Activated T-helper 1 cell treated with Interleukin-2 at 50 U/mL for 16 hours (primary cell): ENCODE measurements around the gene MAGEB5.
"Not testable (repeated sequence)": the region's sequence is repeated elsewhere in the genome, so short reads cannot be mapped to it uniquely, and the experiment has no call there.

ENCODE experiments used
- DNase-seq: peaks from one replicate; pipeline ENCODE4 v3.0.0-alpha.2; 2020; ENCODE audit warnings: low read depth

MAGEB5 gene, protein sequence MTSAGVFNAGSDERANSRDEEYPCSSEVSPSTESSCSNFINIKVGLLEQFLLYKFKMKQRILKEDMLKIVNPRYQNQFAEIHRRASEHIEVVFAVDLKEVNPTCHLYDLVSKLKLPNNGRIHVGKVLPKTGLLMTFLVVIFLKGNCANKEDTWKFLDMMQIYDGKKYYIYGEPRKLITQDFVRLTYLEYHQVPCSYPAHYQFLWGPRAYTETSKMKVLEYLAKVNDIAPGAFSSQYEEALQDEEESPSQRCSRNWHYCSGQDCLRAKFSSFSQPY

DNA sequence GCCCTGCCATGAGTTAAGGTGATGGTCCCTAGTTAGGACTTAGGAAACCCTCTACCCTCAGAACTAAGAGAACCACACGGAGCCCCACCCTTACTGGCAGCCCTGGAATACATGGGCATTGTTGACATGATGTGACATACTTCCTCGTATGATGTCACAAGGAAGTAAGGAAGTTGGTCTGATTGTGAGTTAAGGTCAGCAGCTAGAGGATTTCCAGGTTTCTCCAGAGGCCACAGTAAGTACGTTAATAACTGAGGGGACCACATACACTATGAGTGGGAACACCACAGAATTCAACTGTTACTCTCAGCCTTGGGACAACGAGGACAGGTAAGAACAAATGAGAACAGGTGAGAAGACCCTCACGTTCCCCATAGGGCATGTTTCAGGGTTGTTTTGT, at the start of gene MAGEB5:
Gene MAGEB5, plus strand, starts transcription at position 301 of the 400 bp plus-strand sequence. CDS start 1,133 bp downstream, outside the sequence.
- DNase-seq = no peak

DNA sequence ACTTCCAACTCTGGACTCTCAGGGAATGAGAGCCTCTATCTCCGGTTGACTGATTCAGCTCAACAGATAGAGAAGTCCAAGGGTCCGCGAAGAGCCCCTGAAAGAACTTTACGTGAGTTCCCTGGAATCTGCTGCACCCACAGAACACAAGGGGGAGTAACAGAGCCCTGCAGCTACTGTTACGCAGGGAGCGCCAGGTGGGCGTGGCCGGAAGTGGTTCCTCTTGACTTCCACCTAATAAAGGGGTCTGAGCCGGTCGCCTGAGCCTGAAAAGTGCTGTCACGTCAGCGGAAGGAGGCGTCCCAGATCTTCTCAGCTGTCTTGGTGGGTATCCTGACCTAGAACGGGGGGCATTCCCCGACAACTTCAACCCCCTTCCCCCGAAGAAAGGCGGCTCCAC, 23.8 kb upstream of the MAGEB5 start, which contains the start of gene MAGEB6:
Gene MAGEB6, plus strand, starts transcription at position 237 of the 400 bp plus-strand sequence. CDS start 1,407 bp downstream, outside the sequence.
- DNase-seq = no peak

DNA sequence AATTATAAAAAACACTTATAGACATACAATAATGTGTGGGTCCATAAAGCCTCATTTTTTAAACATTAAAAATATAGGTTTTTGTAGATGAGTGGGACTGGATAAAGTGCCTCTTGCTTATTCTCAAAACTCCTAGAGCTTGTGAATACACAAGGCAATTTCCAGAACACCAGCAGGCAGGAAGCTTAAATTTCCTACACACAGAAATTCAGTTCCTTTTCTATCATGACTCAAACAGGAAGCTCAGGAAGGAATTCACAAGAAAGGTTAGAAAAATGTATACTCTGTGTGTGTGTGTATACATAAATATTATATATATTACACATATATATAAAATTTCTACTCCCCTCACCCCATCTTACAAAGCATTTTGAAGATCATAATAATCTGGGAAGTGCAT, 12.4 kb upstream of the MAGEB5 start:
- DNase-seq = no peak

DNA sequence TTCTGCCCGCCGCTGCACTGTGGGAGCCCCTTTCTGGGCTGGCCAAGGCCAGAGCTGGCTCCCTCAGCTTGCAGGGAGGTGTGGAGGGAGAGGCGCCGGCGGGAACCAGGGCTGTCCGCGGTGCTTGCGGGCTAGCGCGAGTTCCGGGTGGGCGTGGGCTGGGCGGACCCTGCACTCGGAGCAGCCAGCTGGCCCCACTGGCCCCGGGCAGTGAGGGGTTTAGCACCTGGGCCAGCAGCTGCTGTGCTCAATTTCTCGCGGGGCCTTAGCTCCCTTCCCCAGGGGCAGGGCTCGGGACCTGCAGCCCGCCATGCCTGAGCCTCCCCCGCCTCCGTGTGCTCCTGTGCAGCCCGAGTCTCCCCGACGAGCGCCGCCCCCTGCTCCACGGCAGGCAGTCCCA, 11.3 kb upstream of the MAGEB5 start:
- not testable (repeated sequence) for DNase-seq

DNA sequence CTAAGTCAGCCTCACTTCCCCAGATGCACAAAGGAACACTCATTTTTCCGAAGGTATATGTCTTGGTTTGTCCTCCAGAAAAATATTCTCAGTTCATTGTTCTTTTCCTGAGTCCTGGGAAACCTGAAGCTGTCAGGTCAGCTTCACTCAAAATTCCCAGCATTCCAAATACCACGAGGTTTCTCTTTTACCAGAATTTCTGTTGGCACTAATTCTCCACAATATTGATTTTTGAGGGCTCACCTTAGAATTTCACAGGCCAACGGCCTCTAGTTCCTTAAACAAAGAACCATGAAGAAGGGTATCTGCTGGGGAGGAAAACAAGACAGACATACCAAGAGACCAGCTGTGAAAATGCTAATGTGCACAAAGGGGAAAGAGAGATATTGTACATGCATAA, 8.0 kb upstream of the MAGEB5 start:
- DNase-seq = no peak

DNA sequence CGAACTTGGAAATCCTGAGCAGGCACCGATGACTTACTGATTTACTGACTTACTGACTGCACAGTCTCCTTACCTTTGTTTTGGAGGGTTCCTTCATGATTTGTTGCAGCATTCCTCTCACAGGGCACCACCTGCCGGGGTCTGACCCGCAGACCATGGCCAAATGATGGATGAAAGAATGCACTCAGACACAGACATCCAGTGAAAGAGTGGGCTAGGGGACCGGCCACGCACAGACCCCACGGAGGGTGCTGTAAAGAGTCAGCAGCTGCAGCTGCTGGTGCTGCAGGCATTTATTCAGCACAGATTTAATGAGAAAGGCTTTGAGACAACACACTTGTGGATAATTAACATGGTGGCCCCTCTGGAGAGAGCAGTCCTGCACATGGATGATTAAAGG, 3.4 kb downstream of the MAGEB5 start:
- DNase-seq = no peak

DNA sequence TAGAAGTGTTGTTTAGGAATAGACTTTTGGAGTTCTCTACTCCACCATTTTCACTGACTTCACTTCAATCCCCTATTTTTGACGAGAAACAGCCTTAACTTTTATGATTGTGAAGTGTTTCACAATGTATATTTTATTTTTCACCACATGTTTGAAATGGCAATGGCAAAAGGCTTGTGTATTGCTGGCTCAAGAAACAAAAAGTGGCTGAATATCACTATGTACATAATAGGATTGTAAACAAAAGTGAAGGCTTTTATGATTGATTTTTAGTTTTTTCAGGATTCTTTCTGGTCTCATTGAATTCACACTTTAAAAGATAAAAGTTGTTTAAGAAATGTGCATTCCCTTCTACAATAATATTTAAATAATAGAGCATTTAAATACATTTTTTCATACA, 18.2 kb downstream of the MAGEB5 start:
- no peak for DNase-seq

DNA sequence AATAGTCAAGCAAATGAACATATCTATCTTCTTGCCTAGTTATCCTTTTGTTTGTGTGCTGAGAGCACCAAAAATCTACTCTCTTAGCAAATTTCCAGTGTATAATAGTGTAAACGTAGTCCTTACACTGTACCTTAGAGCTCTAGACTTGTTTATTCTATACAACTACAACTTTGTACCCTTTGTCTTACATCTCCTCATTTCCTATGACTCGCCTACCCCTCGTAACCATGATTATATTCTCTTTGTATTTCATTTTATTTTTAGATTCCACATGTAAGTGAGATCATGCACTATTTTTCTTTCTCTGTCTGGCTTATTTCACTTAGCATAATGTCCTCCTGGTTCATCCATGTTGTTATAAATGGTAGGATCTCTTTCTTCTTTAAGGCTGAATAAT, 37.6 kb downstream of the MAGEB5 start:
- DNase-seq = no peak

DNA sequence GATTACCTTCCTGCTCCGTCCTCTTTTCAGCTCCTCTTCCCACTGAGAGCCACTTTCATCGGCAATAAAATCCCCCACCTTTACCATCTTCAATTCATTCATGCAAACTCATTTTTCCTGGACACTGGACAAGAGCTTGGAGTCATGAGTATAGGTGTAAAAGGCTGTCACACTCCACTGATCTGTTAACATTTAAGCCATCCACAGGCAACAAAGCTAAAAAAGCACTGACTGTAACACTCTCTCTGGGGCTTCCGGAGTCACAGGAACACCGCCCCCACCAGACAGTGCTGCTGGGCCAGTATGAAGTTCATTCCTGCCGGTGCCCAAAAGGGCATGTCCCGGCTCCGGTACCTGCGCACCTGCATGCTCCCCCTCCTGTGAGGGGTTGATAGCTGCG, 38.5 kb downstream of the MAGEB5 start:
- DNase-seq = no peak

DNA sequence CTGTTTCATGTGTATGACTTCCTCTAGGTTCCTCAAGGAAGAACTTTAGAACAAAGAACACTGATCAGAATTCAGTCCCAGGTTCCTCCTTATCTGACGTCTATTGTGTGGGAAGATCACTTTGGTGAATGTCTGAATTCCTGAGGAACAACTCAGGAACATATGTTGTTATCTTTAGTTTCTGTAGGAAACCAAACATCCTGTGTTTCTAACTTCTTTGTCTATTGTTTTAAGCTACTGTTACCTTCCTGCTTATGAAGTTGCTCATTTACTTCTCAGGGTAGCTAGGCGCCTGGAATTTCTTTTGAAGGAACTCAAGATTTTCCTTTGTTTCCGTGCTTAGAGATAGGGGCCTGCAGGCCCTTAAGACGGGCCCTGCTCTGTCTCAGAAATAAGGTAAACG, 46.2 kb downstream of the MAGEB5 start:
- no peak for DNase-seq
